HCT116 (cell line): ENCODE data around the gene C19orf38. TPM values are rescaled to one million over a fixed set of nuclear protein-coding genes. Genes with fewer than 3 reads are reported as not detected.

Experiments
- ATAC-seq: fragments of 200-7000 bp; cut with Tn5 transposase; 2 replicates; pipeline ENCODE4 v1.9.1; 2020; ENCODE audit warnings: mild to moderate bottlenecking, moderate library complexity
- BruUV-seq: library from RNA; stranded (reverse); fragments of 400-500 nt; replicated peaks from 2 replicates; lab custom pipeline; 2021; lab: Mats Ljungman, UMichigan
- CTCF ChIA-PET: fragments of 300-600 bp; sonication (Branson Sonifier 250); formaldehyde crosslinking; loops from one replicate; lab custom pipeline; 2021; ENCODE audit warnings: antibody characterized with exemption; lab: Charles Lee
- POLR2A ChIA-PET: fragments of 300-600, 350-600 bp; sonication (Branson Sonifier 250); formaldehyde crosslinking; loops from one replicate; lab custom pipeline; 2021; ENCODE audit warnings: antibody characterized with exemption; lab: Charles Lee
- RAD21 ChIA-PET, 2 experiments: fragments of 300-600 bp; sonication (Branson Sonifier 250); formaldehyde crosslinking; loops; one replicate each; lab custom pipeline; 2023; ENCODE audit warnings: low total read pairs in 2 of 2; ENCODE audit not compliant: uncharacterized antibody in 2 of 2, unreplicated experiment in 2 of 2, low non-redundant PET in 1 of 2; lab: Charles Lee
- DNase-seq: peaks from one replicate; pipeline ENCODE4 v3.0.0-alpha.2; 2010; ENCODE audit warnings: low read depth, low spot score
- H2AFZ ChIP-seq: fragments of 200-600 bp; shearing (Covaris generic), sonication (generic); 2 replicates; pipeline ENCODE4 v1.6.1; 2017; ENCODE audit warnings: low read depth, mixed run types, mixed read lengths, antibody characterized with exemption, low read length; ENCODE audit not compliant: poor library complexity, severe bottlenecking
- H3K27ac ChIP-seq: 2 replicates; pipeline ENCODE4 v1.5.1; 2012; ENCODE audit warnings: low read depth, low read length
- H3K27me3 ChIP-seq: fragments of 200-600 bp; sonication (generic); 2 replicates; pipeline ENCODE4 v1.6.1; 2016; ENCODE audit warnings: mixed run types, low read length, mixed read lengths; ENCODE audit not compliant: insufficient read depth
- H3K36me3 ChIP-seq, 2 experiments: fragments of 200-500 bp in 1 of 2; fragments of 200-600 bp in 1 of 2; sonication (Bioruptor generic) in 1 of 2; sonication (generic) in 1 of 2; 2 replicates each; pipeline versions ENCODE4 v1.5.1 to v1.6.1; 2014 to 2016; ENCODE audit warnings: low read length in 2 of 2, inconsistent platforms in 1 of 2, mixed read lengths in 1 of 2, mixed run types in 1 of 2; ENCODE audit not compliant: insufficient read depth in 2 of 2, control insufficient read depth in 1 of 2
- H3K4me1 ChIP-seq, 2 experiments: fragments of 200-600 bp in 1 of 2; sonication (generic) in 1 of 2; 2 replicates each; pipeline versions ENCODE4 v1.5.1 to v1.6.1; 2012 to 2017; ENCODE audit warnings: low read length in 2 of 2, inconsistent platforms in 1 of 2, mild to moderate bottlenecking in 1 of 2, mixed read lengths in 1 of 2, mixed run types in 1 of 2, moderate library complexity in 1 of 2; ENCODE audit not compliant: insufficient read depth in 2 of 2, control insufficient read depth in 1 of 2
- H3K4me2 ChIP-seq: fragments of 200-600 bp; sonication (generic); 2 replicates; pipeline ENCODE4 v1.6.1; 2017; ENCODE audit warnings: mixed run types, low read length, mixed read lengths
- H3K4me3 ChIP-seq, 2 experiments: fragments of 200-600 bp in 1 of 2; sonication (generic) in 1 of 2; replicated peaks in 1 of 2; 2 replicates each; pipeline ENCODE4 v1.5.1; 2011 to 2016; ENCODE audit warnings: low read length in 2 of 2, control low read depth in 1 of 2, low read depth in 1 of 2, mild to moderate bottlenecking in 1 of 2, mixed read lengths in 1 of 2, mixed run types in 1 of 2
- H3K79me2 ChIP-seq: fragments of 200-600 bp; sonication (generic); 2 replicates; pipeline ENCODE4 v1.6.1; 2017; ENCODE audit warnings: mild to moderate bottlenecking, mixed run types, low read length, moderate library complexity, mixed read lengths; ENCODE audit not compliant: insufficient read depth
- H3K9ac ChIP-seq: fragments of 200-600 bp; sonication (generic); 2 replicates; pipeline ENCODE4 v1.6.1; 2016; ENCODE audit warnings: low read length, mixed read lengths
- H3K9me2 ChIP-seq: fragments of 200-600 bp; sonication (generic), shearing (Covaris generic); 2 replicates; pipeline ENCODE4 v1.6.1; 2017; ENCODE audit warnings: mixed run types, mild to moderate bottlenecking, moderate library complexity; ENCODE audit not compliant: insufficient read depth
- H3K9me3 ChIP-seq, 2 experiments: fragments of 200-500 bp in 1 of 2; fragments of 200-600 bp in 1 of 2; sonication (Bioruptor generic) in 1 of 2; sonication (generic) in 1 of 2; 2 replicates each; pipeline ENCODE4 v1.6.1; 2014 to 2017; ENCODE audit warnings: low read length in 2 of 2, mixed read lengths in 2 of 2, inconsistent platforms in 1 of 2, low read depth in 1 of 2, mild to moderate bottlenecking in 1 of 2, mixed run types in 1 of 2, moderate library complexity in 1 of 2; ENCODE audit not compliant: control insufficient read depth in 1 of 2, insufficient read depth in 1 of 2
- H4K20me1 ChIP-seq: fragments of 200-600 bp; sonication (generic), shearing (Covaris generic); 2 replicates; pipeline ENCODE4 v1.6.1; 2017; ENCODE audit warnings: mixed run types, mild to moderate bottlenecking, moderate library complexity; ENCODE audit not compliant: insufficient read depth
- CEBPB ChIP-seq: IDR thresholded peaks from 2 replicates; pipeline ENCODE4 v1.6.1; 2012; ENCODE audit warnings: low read depth
- EGR1 ChIP-seq: IDR thresholded peaks from 2 replicates; pipeline ENCODE4 v1.6.1; 2012; ENCODE audit warnings: low read depth
- ELF1 ChIP-seq: IDR thresholded peaks from 2 replicates; pipeline ENCODE4 v1.6.1; 2012; ENCODE audit warnings: low read depth, borderline replicate concordance
- EZH2 ChIP-seq: fragments of 200-600 bp; sonication (generic); IDR thresholded peaks from 2 replicates; pipeline ENCODE4 v1.6.1; 2017; ENCODE audit warnings: antibody characterized with exemption, mixed run types
- EZH2phosphoT487 ChIP-seq: fragments of 200-600 bp; IDR thresholded peaks from 2 replicates; pipeline ENCODE4 v1.6.1; 2018; ENCODE audit warnings: antibody characterized with exemption, borderline replicate concordance
- JUND ChIP-seq: IDR thresholded peaks from 2 replicates; pipeline ENCODE4 v1.6.1; 2012
- POLR2A ChIP-seq: IDR thresholded peaks from 2 replicates; pipeline ENCODE4 v1.7.0; 2011; ENCODE audit warnings: borderline replicate concordance; ENCODE audit not compliant: insufficient read depth, insufficient read length; ENCODE audit errors: extremely low read depth
- POLR2AphosphoS5 ChIP-seq: IDR thresholded peaks from 2 replicates; pipeline ENCODE4 v1.6.1; 2011; ENCODE audit warnings: mild to moderate bottlenecking, low read depth, low read length, moderate library complexity
- YY1 ChIP-seq: IDR thresholded peaks from 2 replicates; pipeline ENCODE4 v1.6.1; 2011; ENCODE audit warnings: low read length, low read depth, moderate library complexity, mild to moderate bottlenecking; ENCODE audit not compliant: insufficient replicate concordance; ENCODE audit errors: extremely low read depth
- ZNF274 ChIP-seq: fragments of 200-500 bp; sonication (Bioruptor generic); IDR thresholded peaks from 2 replicates; pipeline ENCODE4 v1.6.1; 2014; ENCODE audit warnings: mild to moderate bottlenecking, low read depth, low read length, inconsistent platforms
- intact Hi-C: fragments of 100-400 bp; cut with micrococcal nuclease; formaldehyde crosslinking; loops from 2 replicates; pipeline ENCODE4 v1.10.0; 2022
- total RNA-seq: library from RNA; stranded (reverse); gene quantifications from one replicate; pipeline ENCODE4 v1.2.1, GENCODE V29; 2021; ENCODE audit not compliant: unreplicated experiment
- TF ChIP-seq, protein P1 (sequence below): IDR thresholded peaks from 2 replicates; pipeline ENCODE4 v1.6.1; 2011; ENCODE audit warnings: mild to moderate bottlenecking, low read length, moderate library complexity; ENCODE audit not compliant: insufficient replicate concordance; ENCODE audit errors: extremely low read depth
- TF ChIP-seq, protein P2 (sequence below): IDR thresholded peaks from 2 replicates; pipeline ENCODE4 v1.6.1; 2012; ENCODE audit warnings: low read depth

C19orf38 gene
- total RNA-seq, 1 experiment from 2014 or later, result 0.74 TPM

DNA sequence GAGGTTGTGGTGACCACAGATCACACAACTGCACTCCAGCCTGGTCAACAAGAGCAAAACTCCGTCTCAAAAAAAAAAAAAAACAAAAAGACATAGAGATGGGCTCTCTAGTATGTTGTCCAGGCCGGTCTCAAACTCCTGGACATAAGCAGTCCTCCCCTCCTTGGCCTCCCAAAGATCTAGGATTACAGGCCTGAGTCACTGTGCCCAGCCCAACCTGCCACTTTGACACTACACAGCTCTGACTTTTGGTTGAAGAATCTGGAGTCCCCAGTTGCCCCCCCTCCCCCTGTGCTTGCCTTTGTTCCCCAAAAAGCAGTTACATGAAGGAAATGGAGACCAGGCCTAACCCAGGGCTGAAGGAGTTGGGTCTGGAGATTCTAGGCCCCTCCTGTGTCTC, 36.1 kb downstream of the C19orf38 start:
- H3K4me1 ChIP-seq, result peaks cover 30 to 92% of the 10 kb centered on the region in 2 experiments
- H3K36me3 ChIP-seq, result no peaks in the 10 kb centered on the region
- no peaks in the 10 kb centered on the region for H3K27me3 ChIP-seq
- 0 out of 2 replicates have a peak overlapping the region, but pooled peaks have one; percentile 13 for H3K27ac ChIP-seq
- H3K4me3 ChIP-seq, result no peak overlapping the region
- no peaks in the 10 kb centered on the region for H3K9me3 ChIP-seq
- intact Hi-C loops, result no loop called here
- H3K9me2 ChIP-seq, result no peaks in the 10 kb centered on the region
- H4K20me1 ChIP-seq, result peaks cover 5% of the 10 kb centered on the region; the same call in 1 of the 2 replicates
- 0 out of 2 replicates have a peak overlapping the region, but pooled peaks have one; percentile 23 for H3K9ac ChIP-seq
- peak overlapping the region; percentile 54 for H3K4me2 ChIP-seq
- POLR2A ChIA-PET, result no interaction called here
- RAD21 ChIA-PET, result no interaction called here
- H3K79me2 ChIP-seq, result peaks cover 97% of the 10 kb centered on the region
- TF ChIP-seq YY1 (no peak), CEBPB (no peak), POLR2A (no peak), POLR2AphosphoS5 (no peak), JUND (no peak), EZH2 (no peak)
- H2AFZ ChIP-seq, result no peak overlapping the region
- ATAC-seq (peak; percentile 57), DNase-seq (peak; percentile 13)
- BruUV-seq, result no TSS peak
- CTCF ChIA-PET, result no interaction called here

- CTCF ChIA-PET, result interaction anchor here (1.6 kb wide), 1 partner anchor 14 kb away, joined by 7 read pairs; no protein-coding TSS in a partner anchor
- TF ChIP-seq, protein P1, sequence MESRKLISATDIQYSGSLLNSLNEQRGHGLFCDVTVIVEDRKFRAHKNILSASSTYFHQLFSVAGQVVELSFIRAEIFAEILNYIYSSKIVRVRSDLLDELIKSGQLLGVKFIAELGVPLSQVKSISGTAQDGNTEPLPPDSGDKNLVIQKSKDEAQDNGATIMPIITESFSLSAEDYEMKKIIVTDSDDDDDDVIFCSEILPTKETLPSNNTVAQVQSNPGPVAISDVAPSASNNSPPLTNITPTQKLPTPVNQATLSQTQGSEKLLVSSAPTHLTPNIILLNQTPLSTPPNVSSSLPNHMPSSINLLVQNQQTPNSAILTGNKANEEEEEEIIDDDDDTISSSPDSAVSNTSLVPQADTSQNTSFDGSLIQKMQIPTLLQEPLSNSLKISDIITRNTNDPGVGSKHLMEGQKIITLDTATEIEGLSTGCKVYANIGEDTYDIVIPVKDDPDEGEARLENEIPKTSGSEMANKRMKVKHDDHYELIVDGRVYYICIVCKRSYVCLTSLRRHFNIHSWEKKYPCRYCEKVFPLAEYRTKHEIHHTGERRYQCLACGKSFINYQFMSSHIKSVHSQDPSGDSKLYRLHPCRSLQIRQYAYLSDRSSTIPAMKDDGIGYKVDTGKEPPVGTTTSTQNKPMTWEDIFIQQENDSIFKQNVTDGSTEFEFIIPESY, result no peak
- TF ChIP-seq, protein P2, sequence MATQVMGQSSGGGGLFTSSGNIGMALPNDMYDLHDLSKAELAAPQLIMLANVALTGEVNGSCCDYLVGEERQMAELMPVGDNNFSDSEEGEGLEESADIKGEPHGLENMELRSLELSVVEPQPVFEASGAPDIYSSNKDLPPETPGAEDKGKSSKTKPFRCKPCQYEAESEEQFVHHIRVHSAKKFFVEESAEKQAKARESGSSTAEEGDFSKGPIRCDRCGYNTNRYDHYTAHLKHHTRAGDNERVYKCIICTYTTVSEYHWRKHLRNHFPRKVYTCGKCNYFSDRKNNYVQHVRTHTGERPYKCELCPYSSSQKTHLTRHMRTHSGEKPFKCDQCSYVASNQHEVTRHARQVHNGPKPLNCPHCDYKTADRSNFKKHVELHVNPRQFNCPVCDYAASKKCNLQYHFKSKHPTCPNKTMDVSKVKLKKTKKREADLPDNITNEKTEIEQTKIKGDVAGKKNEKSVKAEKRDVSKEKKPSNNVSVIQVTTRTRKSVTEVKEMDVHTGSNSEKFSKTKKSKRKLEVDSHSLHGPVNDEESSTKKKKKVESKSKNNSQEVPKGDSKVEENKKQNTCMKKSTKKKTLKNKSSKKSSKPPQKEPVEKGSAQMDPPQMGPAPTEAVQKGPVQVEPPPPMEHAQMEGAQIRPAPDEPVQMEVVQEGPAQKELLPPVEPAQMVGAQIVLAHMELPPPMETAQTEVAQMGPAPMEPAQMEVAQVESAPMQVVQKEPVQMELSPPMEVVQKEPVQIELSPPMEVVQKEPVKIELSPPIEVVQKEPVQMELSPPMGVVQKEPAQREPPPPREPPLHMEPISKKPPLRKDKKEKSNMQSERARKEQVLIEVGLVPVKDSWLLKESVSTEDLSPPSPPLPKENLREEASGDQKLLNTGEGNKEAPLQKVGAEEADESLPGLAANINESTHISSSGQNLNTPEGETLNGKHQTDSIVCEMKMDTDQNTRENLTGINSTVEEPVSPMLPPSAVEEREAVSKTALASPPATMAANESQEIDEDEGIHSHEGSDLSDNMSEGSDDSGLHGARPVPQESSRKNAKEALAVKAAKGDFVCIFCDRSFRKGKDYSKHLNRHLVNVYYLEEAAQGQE, result no peak
- no peak for TF ChIP-seq ELF1
- no peak for TF ChIP-seq POLR2A
- TF ChIP-seq JUND, result no peak
- no peak for TF ChIP-seq CEBPB
- TF ChIP-seq EZH2phosphoT487, result no peak
- no peak for TF ChIP-seq ZNF274
- no peak for TF ChIP-seq EGR1
These were observed 37.3 kb downstream of the C19orf38 start for GRCh38 chr19:10885201-10886169.

More at GRCh38 chr19:10885201-10886169, 37.3 kb downstream of the C19orf38 start:
- Histone ChIP-seq H3K4me1 (peaks cover 22 to 79% of the 10 kb centered on the region in 2 experiments), H4K20me1 (peaks cover 5% of the 10 kb centered on the region; the same call in 1 of the 2 replicates), H3K4me3 (no peak overlapping the region), H3K9me3 (no peaks in the 10 kb centered on the region), H3K27me3 (no peaks in the 10 kb centered on the region), H3K36me3 (no peaks in the 10 kb centered on the region), H3K4me2 (no peak overlapping the region), H2AFZ (no peak overlapping the region), H3K9ac (no peak overlapping the region), H3K79me2 (peaks cover 92% of the 10 kb centered on the region), H3K27ac (no peak overlapping the region), H3K9me2 (no peaks in the 10 kb centered on the region)
- ATAC-seq (no peak), DNase-seq (no peak)
- ChIA-PET RAD21 (no interaction called here), POLR2A (interaction anchor here (0.7 kb wide), 2 partner anchors 21 to 551 kb away, joined by 3 read pairs; no protein-coding TSS in a partner anchor)
- intact Hi-C loops, result no loop called here
- no TSS peak for BruUV-seq
